OCI-LY1 (cell line): ENCODE results near the gene SMYD3.

Experiments used
- CTCF ChIP-seq: fragments of 200-600 bp; sonication (generic), shearing (Covaris generic); IDR thresholded peaks from 2 replicates; pipeline ENCODE4 v1.5.1; 2017; ENCODE audit warnings: mild to moderate bottlenecking, antibody characterized with exemption, low read length, moderate library complexity, mixed read lengths
- EZH2 ChIP-seq: fragments of 200-600 bp; sonication (generic), shearing (Covaris generic); IDR thresholded peaks from 2 replicates; pipeline ENCODE4 v1.8.0; 2017; ENCODE audit warnings: borderline replicate concordance, mixed run types, mild to moderate bottlenecking, antibody characterized with exemption, low read length, moderate library complexity, mixed read lengths

- TF ChIP-seq CTCF: no peak
- TF ChIP-seq EZH2: no peak
These were observed 440.5 kb downstream of the SMYD3 start for GRCh38 chr1:246066573-246066972.
